HG02870 (cell line): Measurements from ENCODE around the gene FKBP8.

ENCODE experiments used
- ATAC-seq: cut with Tn5 transposase; IDR thresholded peaks from one replicate; pipeline ENCODE4 v1.9.1; 2021; ENCODE audit warnings: mild to moderate bottlenecking, moderate library complexity; ENCODE audit not compliant: unreplicated experiment

FKBP8 gene

GRCh38 chr19:18522124-18522861 is 21.1 kb downstream of the FKBP8 start:
- ATAC-seq = peak; percentile 83

- no peak for ATAC-seq
Measured at GRCh38 chr19:18521692-18522123, 21.7 kb downstream of the FKBP8 start, which contains the start of gene ELL. ELL (minus strand) TSS chr19:18522070; CDS start chr19:18522055, 15 bp downstream.

GRCh38 chr19:18520848-18521691 is 22.3 kb downstream of the FKBP8 start:
- no peak for ATAC-seq

- ATAC-seq = no peak
Measured at GRCh38 chr19:18519962-18520847, 23.2 kb downstream of the FKBP8 start.

GRCh38 chr19:18518639-18519038 is 24.7 kb downstream of the FKBP8 start:
- no peak for ATAC-seq

- no peak for ATAC-seq
Measured at GRCh38 chr19:18517606-18518005, 25.8 kb downstream of the FKBP8 start.

GRCh38 chr19:18515959-18516358 is 27.4 kb downstream of the FKBP8 start:
- no peak for ATAC-seq

- ATAC-seq = no peak
Measured at GRCh38 chr19:18514800-18515682, 28.3 kb downstream of the FKBP8 start.

GRCh38 chr19:18513868-18514267 is 29.5 kb downstream of the FKBP8 start:
- ATAC-seq = no peak

GRCh38 chr19:18510216-18510615 is 33.2 kb downstream of the FKBP8 start:
- no peak for ATAC-seq

GRCh38 chr19:18508585-18508984 is 34.8 kb downstream of the FKBP8 start:
- no peak for ATAC-seq

- ATAC-seq = no peak
Measured at GRCh38 chr19:18507727-18508440, 35.5 kb downstream of the FKBP8 start.

- ATAC-seq = no peak
Measured at GRCh38 chr19:18507021-18507726, 36.2 kb downstream of the FKBP8 start.

GRCh38 chr19:18506101-18506930 is 37.1 kb downstream of the FKBP8 start:
- ATAC-seq = no peak

GRCh38 chr19:18504886-18505610 is 38.3 kb downstream of the FKBP8 start:
- no peak for ATAC-seq

GRCh38 chr19:18503971-18504885 is 39.1 kb downstream of the FKBP8 start:
- ATAC-seq = no peak
